H9 (cell line): Measurements from ENCODE around the gene COPS9. TPM values are rescaled to one million over a fixed set of nuclear protein-coding genes. Genes with fewer than 3 reads are reported as not detected.

Experiments used
- DNase-seq: peaks from one replicate; pipeline ENCODE4 v3.0.0-alpha.2; 2017
- H2AFZ ChIP-seq: one replicate; pipeline ENCODE4 v1.6.1; 2013; ENCODE audit warnings: mild to moderate bottlenecking, low read length, control low read depth, moderate library complexity
- H2AK5ac ChIP-seq: 2 replicates; pipeline ENCODE4 v1.6.1; 2013; ENCODE audit warnings: low read length, control low read depth, mixed read lengths; ENCODE audit not compliant: insufficient read length
- H2BK120ac ChIP-seq: one replicate; pipeline ENCODE4 v1.6.1; 2013; ENCODE audit warnings: low read depth, mild to moderate bottlenecking, low read length, control low read depth, inconsistent platforms; ENCODE audit not compliant: poor library complexity, severe bottlenecking
- H2BK12ac ChIP-seq: 2 replicates; pipeline ENCODE4 v1.6.1; 2013; ENCODE audit warnings: low read length, control low read depth, mixed read lengths, low read depth; ENCODE audit not compliant: insufficient read length
- H2BK15ac ChIP-seq: 2 replicates; pipeline ENCODE4 v1.6.1; 2013; ENCODE audit warnings: low read depth, low read length, control low read depth
- H2BK20ac ChIP-seq: one replicate; pipeline ENCODE4 v1.6.1; 2013; ENCODE audit warnings: low read depth, mild to moderate bottlenecking, low read length, control low read depth, inconsistent platforms; ENCODE audit not compliant: poor library complexity, severe bottlenecking
- H2BK5ac ChIP-seq: 2 replicates; pipeline ENCODE4 v1.6.1; 2013; ENCODE audit warnings: low read length, control low read depth, mixed read lengths; ENCODE audit not compliant: insufficient read length
- H3K14ac ChIP-seq: 2 replicates; pipeline ENCODE4 v1.6.1; 2013; ENCODE audit warnings: low read length, control low read depth; ENCODE audit not compliant: insufficient read depth
- H3K18ac ChIP-seq: 2 replicates; pipeline ENCODE4 v1.6.1; 2013; ENCODE audit warnings: low read depth, mild to moderate bottlenecking, mixed read lengths, low read length, control low read depth; ENCODE audit not compliant: insufficient read length
- H3K23ac ChIP-seq: 2 replicates; pipeline ENCODE4 v1.6.1; 2013; ENCODE audit warnings: low read length, control low read depth, mixed read lengths, low read depth; ENCODE audit not compliant: insufficient read length
- H3K23me2 ChIP-seq: 2 replicates; pipeline ENCODE4 v1.6.1; 2013; ENCODE audit warnings: low read depth, mild to moderate bottlenecking, mixed read lengths, low read length, control low read depth; ENCODE audit not compliant: insufficient read length, poor library complexity, severe bottlenecking
- H3K27ac ChIP-seq: 2 replicates; pipeline ENCODE4 v1.5.1; 2013; ENCODE audit warnings: low read length, control low read depth, mixed read lengths, low read depth; ENCODE audit not compliant: insufficient read length
- H3K27me3 ChIP-seq: 2 replicates; pipeline ENCODE4 v1.6.1; 2013; ENCODE audit warnings: low read length, control low read depth, inconsistent platforms; ENCODE audit not compliant: insufficient read depth
- H3K4ac ChIP-seq: 2 replicates; pipeline ENCODE4 v1.6.1; 2013; ENCODE audit warnings: low read depth, mild to moderate bottlenecking, control low read depth, inconsistent platforms, low read length, moderate library complexity
- H3K4me1 ChIP-seq: 2 replicates; pipeline ENCODE4 v1.6.1; 2013; ENCODE audit warnings: low read length, control low read depth, inconsistent platforms; ENCODE audit not compliant: insufficient read depth
- H3K4me2 ChIP-seq: 2 replicates; pipeline ENCODE4 v1.6.1; 2013; ENCODE audit warnings: low read length, control low read depth, mixed read lengths; ENCODE audit not compliant: insufficient read length, insufficient read depth
- H3K56ac ChIP-seq: 2 replicates; pipeline ENCODE4 v1.6.1; 2013; ENCODE audit warnings: low read depth, mild to moderate bottlenecking, mixed read lengths, low read length, control low read depth; ENCODE audit not compliant: insufficient read length
- H3K79me1 ChIP-seq: 2 replicates; pipeline ENCODE4 v1.6.1; 2013; ENCODE audit warnings: low read depth, mild to moderate bottlenecking, moderate library complexity, low read length, control low read depth, inconsistent platforms; ENCODE audit not compliant: insufficient read depth, poor library complexity, severe bottlenecking
- H3K79me2 ChIP-seq: 2 replicates; pipeline ENCODE4 v1.6.1; 2013; ENCODE audit warnings: low read length, control low read depth, inconsistent platforms; ENCODE audit not compliant: insufficient read depth
- H3K9ac ChIP-seq: 2 replicates; pipeline ENCODE4 v1.6.1; 2013; ENCODE audit warnings: low read length, control low read depth, mixed read lengths; ENCODE audit not compliant: insufficient read length; ENCODE audit errors: extremely low read depth
- H3K9me3 ChIP-seq: one replicate; pipeline ENCODE4 v1.6.1; 2013; ENCODE audit warnings: low read depth, low read length, inconsistent platforms; ENCODE audit not compliant: control insufficient read depth
- H3T11ph ChIP-seq: one replicate; pipeline ENCODE4 v1.6.1; 2013; ENCODE audit warnings: mild to moderate bottlenecking, low read length, control low read depth, inconsistent platforms
- H4K20me1 ChIP-seq: one replicate; pipeline ENCODE4 v1.6.1; 2013; ENCODE audit not compliant: control insufficient read depth, insufficient read length, insufficient read depth
- H4K5ac ChIP-seq: 2 replicates; pipeline ENCODE4 v1.6.1; 2013; ENCODE audit warnings: low read depth, mild to moderate bottlenecking, mixed read lengths, low read length, control low read depth; ENCODE audit not compliant: insufficient read length
- H4K8ac ChIP-seq: replicated peaks from 2 replicates; pipeline ENCODE4 v1.6.1; 2013; ENCODE audit warnings: low read length, control low read depth, mixed read lengths, low read depth; ENCODE audit not compliant: insufficient read length
- H4K91ac ChIP-seq: 2 replicates; pipeline ENCODE4 v1.6.1; 2013; ENCODE audit warnings: low read depth, mild to moderate bottlenecking, moderate library complexity, mixed read lengths, low read length, control low read depth; ENCODE audit not compliant: insufficient read length
- H3K27ac Mint-ChIP-seq, 3 experiments: 2 replicates in 2 of 3; 3 replicates in 1 of 3; pipeline ENCODE4 v1.8.0; 2020 to 2021; ENCODE audit warnings: mixed read lengths in 3 of 3, mild to moderate bottlenecking in 1 of 3, moderate library complexity in 1 of 3
- H3K27me3 Mint-ChIP-seq: 2 replicates; pipeline ENCODE4 v1.8.0; 2021; ENCODE audit warnings: low read depth, mild to moderate bottlenecking, moderate library complexity, mixed read lengths
- H3K36me3 Mint-ChIP-seq, 3 experiments: 2 replicates in 2 of 3; 3 replicates in 1 of 3; pipeline ENCODE4 v1.8.0; 2020 to 2021; ENCODE audit warnings: low read depth in 3 of 3, mixed read lengths in 3 of 3; ENCODE audit not compliant: insufficient read depth in 1 of 3
- H3K4me1 Mint-ChIP-seq, 2 experiments: 2 replicates each; pipeline ENCODE4 v1.8.0; 2020; ENCODE audit warnings: mixed read lengths in 2 of 2
- H3K4me3 Mint-ChIP-seq, 2 experiments: 2 replicates in 1 of 2; 3 replicates in 1 of 2; pipeline ENCODE4 v1.8.0; 2020 to 2021; ENCODE audit warnings: mild to moderate bottlenecking in 2 of 2, mixed read lengths in 2 of 2, moderate library complexity in 1 of 2
- H3K9me3 Mint-ChIP-seq, 2 experiments: 2 replicates in 1 of 2; 3 replicates in 1 of 2; pipeline ENCODE4 v1.8.0; 2020; ENCODE audit warnings: mild to moderate bottlenecking in 2 of 2, mixed read lengths in 2 of 2, moderate library complexity in 1 of 2
- CTCF ChIP-seq: fragments of 200-600 bp; sonication (generic); conservative IDR thresholded peaks from 3 replicates; pipeline ENCODE4 v1.8.0; 2021; ENCODE audit warnings: antibody characterized with exemption, mild to moderate bottlenecking
- WGBS: extraction: QIAGEN DNeasy Blood & Tissue Kit; methylation state at CpG from one replicate; pipeline ENCODE4 v1.1.7; 2013; ENCODE audit warnings: missing lambda C conversion rate, low lambda C conversion rate, mixed read lengths; ENCODE audit not compliant: insufficient read length; ENCODE audit errors: extremely low coverage; 5-methylcytosine and 5-hydroxymethylcytosine counted together
- total RNA-seq: library from RNA; stranded (reverse); gene quantifications from 2 replicates; pipeline ENCODE4 v1.2.1, GENCODE V29; 2021

COPS9 gene
- total RNA-seq, 1 experiment from 2014 or later = 142 TPM

DNA sequence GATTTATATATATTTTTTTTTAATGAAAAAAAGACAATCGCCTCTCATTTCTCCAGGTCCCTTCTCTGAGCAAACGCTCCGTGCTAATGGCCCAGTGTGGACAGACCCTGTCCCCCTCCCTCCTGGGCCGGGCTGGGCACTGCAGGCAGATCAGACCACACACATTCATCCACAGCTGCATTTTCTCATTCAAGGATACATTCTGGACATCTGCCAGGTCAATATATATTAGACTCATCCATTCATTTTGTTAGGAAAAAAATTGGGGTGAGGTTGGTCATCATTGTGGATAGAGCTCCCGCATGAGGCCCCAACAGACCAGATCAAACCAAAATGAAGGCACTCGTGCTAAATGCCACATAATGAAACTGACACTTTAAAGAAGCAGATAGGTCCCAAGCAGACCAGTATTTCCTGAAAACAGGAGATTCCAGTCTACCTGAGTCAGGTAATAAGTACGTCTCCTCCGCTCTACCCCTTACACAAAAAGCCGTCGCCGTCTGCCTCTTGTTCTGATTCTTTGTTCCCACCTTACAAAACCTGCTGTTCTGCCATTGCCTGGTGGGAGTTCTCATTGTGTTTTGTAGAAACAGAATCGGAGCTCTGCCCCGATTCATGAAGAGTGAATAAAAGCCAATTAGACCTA, 19.8 kb upstream of the COPS9 start:
- Histone ChIP-seq H2BK5ac (no peak overlapping the region), H2BK120ac (no peak overlapping the region), H2BK20ac (no peak overlapping the region), H4K20me1 (no peaks in the 10 kb centered on the region), H3K9me3 (no peaks in the 10 kb centered on the region), H3K79me2 (no peaks in the 10 kb centered on the region), H4K5ac (no peak overlapping the region), H2BK15ac (no peak overlapping the region), H3K9ac (no peak overlapping the region), H3K14ac (no peak overlapping the region), H3K4me1 (no peaks in the 10 kb centered on the region; the same call in 1 of the 2 replicates), H2AFZ (no peak overlapping the region), H3K4me2 (no peak overlapping the region), H4K91ac (no peak overlapping the region), H3K79me1 (no peaks in the 10 kb centered on the region), H2AK5ac (no peak overlapping the region), H3K56ac (no peak overlapping the region), H3K23me2 (no peaks in the 10 kb centered on the region), H3K18ac (no peak overlapping the region), H3T11ph (no peak overlapping the region), H4K8ac (no peak overlapping the region), H3K27me3 (no peaks in the 10 kb centered on the region), H3K27ac (no peak overlapping the region), H3K4ac (no peak overlapping the region), H3K23ac (no peak overlapping the region), H2BK12ac (no peak overlapping the region)
- no CpG with 5 or more reads among the region's 13 CpGs for WGBS
- no peaks in the 10 kb centered on the region; a peak in 1 of 7 replicates for H3K36me3 Mint-ChIP-seq
- H3K27ac Mint-ChIP-seq = no peak overlapping the region; a peak in 2 of 7 replicates
- peaks cover 0 to 3% of the 10 kb centered on the region in 2 experiments; a peak in 4 of 5 replicates for H3K9me3 Mint-ChIP-seq
- peaks cover 26% of the 10 kb centered on the region for H3K27me3 Mint-ChIP-seq
- no peak overlapping the region for H3K4me3 Mint-ChIP-seq
- TF ChIP-seq CTCF = no peak
- H3K4me1 Mint-ChIP-seq = peaks cover 15 to 27% of the 10 kb centered on the region in 2 experiments
- DNase-seq = no peak
